ENCODE measurements around the gene AP1G2. TPM values are rescaled to one million over a fixed set of nuclear protein-coding genes. Genes with fewer than 3 reads are reported as not detected.

The AP1G2 gene
- polyA plus RNA-seq, 1 of the 3 experiments (the other 2 are of a cell fraction) = 88.3 TPM

DNA sequence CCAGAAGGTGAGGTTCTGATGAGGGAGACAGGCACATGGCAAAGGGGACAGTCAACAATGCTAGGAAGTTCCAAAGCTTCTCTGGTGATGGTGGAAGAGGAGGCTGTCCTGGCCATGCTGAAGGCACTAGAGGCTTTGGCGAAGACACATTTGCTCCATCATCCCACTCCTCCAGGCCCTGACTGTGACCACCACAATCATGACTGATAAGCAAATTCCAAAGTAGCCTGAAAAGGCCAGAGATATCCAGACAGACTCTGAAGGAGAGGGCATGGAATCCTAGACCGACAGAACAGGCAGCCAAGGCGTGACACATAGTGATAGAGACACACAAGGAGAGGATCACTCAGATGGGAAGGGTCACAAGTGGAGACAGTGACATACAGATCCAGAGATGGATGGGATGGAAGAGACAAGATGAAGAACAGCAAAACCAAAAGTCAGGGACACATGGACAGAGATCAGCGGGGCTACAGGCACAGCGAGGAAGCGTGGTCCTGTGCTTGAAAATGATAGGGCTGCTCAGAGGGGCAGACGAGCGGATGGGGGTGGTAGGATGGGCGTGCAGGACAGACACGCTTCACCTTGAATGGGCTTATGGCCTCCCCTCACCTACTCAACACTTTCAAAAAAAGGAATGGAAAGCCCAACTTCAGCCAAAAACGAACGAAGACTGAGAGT, 17.3 kb downstream of the AP1G2 start:
- CTCF ChIA-PET = interaction anchor here (0.7 to 6.0 kb wide), 13 partner anchors 9 to 71 kb away, joined by 3 to 87 read pairs (median 9); no protein-coding TSS in a partner anchor
- peaks cover 5 to 18% of the 10 kb centered on the region in 2 experiments; a peak in 2 of 4 replicates for H3K4me1 ChIP-seq (ENCODE audit: control insufficient read depth in 1 of 2, insufficient read depth in 2 of 2, low read depth in 1 of 2, low read length in 1 of 2)

More for the DNA sequence above, 17.3 kb downstream of the AP1G2 start:
- Histone ChIP-seq H3K4me3 (ENCODE audit: low read depth in 2 of 2, low read length in 1 of 2) (peak overlapping the region; percentile 75 to 97), H3K27me3 (ENCODE audit: insufficient read depth) (no peaks in the 10 kb centered on the region), H3K79me2 (ENCODE audit: insufficient read depth) (no peaks in the 10 kb centered on the region), H3K27ac (ENCODE audit: low read depth in 2 of 2, low read length in 1 of 2) (peak overlapping the region in 1 of 2 experiments; percentile 80; a peak in 1 of 4 replicates), H3K36me3 (replicated peaks in 1 of 2; ENCODE audit: control insufficient read depth in 1 of 2, insufficient read depth in 2 of 2, low read length in 1 of 2) (no peaks in the 10 kb centered on the region), H3K9ac (peak overlapping the region; percentile 69), H3F3A (replicated peaks; ENCODE audit: insufficient read depth) (no peaks in the 10 kb centered on the region), H3K9me2 (no peaks in the 10 kb centered on the region), H4K20me1 (ENCODE audit: insufficient read depth) (no peaks in the 10 kb centered on the region), H3K9me3 (no peaks in the 10 kb centered on the region), H3K4me2 (peak overlapping the region; percentile 88), H2AFZ (ENCODE audit: low read depth) (0 out of 2 replicates have a peak overlapping the region, but pooled peaks have one; percentile 94)
- WGBS (ENCODE audit: low lambda C conversion rate) = 55% methylated on average over 12 of the region's 12 CpGs
- TF ChIP-seq FOSL2 (IDR thresholded peaks at IDR 0.05; ENCODE audit: borderline replicate concordance, low read depth) = no peak
- TF ChIP-seq, protein P1, sequence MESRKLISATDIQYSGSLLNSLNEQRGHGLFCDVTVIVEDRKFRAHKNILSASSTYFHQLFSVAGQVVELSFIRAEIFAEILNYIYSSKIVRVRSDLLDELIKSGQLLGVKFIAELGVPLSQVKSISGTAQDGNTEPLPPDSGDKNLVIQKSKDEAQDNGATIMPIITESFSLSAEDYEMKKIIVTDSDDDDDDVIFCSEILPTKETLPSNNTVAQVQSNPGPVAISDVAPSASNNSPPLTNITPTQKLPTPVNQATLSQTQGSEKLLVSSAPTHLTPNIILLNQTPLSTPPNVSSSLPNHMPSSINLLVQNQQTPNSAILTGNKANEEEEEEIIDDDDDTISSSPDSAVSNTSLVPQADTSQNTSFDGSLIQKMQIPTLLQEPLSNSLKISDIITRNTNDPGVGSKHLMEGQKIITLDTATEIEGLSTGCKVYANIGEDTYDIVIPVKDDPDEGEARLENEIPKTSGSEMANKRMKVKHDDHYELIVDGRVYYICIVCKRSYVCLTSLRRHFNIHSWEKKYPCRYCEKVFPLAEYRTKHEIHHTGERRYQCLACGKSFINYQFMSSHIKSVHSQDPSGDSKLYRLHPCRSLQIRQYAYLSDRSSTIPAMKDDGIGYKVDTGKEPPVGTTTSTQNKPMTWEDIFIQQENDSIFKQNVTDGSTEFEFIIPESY (IDR thresholded peaks at IDR 0.05; ENCODE audit: borderline replicate concordance, low read depth) = no peak
- no peak for TF ChIP-seq EP300 (IDR thresholded peaks at IDR 0.05; ENCODE audit: borderline replicate concordance in 1 of 2, low read depth in 1 of 2, low read length in 1 of 2)
- TF ChIP-seq, protein P2, sequence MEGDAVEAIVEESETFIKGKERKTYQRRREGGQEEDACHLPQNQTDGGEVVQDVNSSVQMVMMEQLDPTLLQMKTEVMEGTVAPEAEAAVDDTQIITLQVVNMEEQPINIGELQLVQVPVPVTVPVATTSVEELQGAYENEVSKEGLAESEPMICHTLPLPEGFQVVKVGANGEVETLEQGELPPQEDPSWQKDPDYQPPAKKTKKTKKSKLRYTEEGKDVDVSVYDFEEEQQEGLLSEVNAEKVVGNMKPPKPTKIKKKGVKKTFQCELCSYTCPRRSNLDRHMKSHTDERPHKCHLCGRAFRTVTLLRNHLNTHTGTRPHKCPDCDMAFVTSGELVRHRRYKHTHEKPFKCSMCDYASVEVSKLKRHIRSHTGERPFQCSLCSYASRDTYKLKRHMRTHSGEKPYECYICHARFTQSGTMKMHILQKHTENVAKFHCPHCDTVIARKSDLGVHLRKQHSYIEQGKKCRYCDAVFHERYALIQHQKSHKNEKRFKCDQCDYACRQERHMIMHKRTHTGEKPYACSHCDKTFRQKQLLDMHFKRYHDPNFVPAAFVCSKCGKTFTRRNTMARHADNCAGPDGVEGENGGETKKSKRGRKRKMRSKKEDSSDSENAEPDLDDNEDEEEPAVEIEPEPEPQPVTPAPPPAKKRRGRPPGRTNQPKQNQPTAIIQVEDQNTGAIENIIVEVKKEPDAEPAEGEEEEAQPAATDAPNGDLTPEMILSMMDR (IDR thresholded peaks at IDR 0.05) = no peak
- TF ChIP-seq MXI1 (IDR thresholded peaks at IDR 0.05; ENCODE audit: low read depth, low read length) = 0 out of 2 replicates have a peak, but pooled peaks have one; percentile 22
- TF ChIP-seq MEF2A (IDR thresholded peaks at IDR 0.05; ENCODE audit: borderline replicate concordance, low read depth) = no peak
- TF ChIP-seq YY1 (IDR thresholded peaks at IDR 0.05; ENCODE audit: low read depth) = no peak
- TF ChIP-seq, protein P3, sequence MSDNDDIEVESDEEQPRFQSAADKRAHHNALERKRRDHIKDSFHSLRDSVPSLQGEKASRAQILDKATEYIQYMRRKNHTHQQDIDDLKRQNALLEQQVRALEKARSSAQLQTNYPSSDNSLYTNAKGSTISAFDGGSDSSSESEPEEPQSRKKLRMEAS (IDR thresholded peaks at IDR 0.05; ENCODE audit: low read depth) = no peak
- POLR2A ChIA-PET = interaction anchor here (1.1 kb wide), 1 partner anchor 11 kb away, joined by 5 read pairs; no protein-coding TSS in a partner anchor
- DNase-seq = peak; percentile 42
